Measurements from ENCODE around the gene LMNA.

The LMNA gene

DNA sequence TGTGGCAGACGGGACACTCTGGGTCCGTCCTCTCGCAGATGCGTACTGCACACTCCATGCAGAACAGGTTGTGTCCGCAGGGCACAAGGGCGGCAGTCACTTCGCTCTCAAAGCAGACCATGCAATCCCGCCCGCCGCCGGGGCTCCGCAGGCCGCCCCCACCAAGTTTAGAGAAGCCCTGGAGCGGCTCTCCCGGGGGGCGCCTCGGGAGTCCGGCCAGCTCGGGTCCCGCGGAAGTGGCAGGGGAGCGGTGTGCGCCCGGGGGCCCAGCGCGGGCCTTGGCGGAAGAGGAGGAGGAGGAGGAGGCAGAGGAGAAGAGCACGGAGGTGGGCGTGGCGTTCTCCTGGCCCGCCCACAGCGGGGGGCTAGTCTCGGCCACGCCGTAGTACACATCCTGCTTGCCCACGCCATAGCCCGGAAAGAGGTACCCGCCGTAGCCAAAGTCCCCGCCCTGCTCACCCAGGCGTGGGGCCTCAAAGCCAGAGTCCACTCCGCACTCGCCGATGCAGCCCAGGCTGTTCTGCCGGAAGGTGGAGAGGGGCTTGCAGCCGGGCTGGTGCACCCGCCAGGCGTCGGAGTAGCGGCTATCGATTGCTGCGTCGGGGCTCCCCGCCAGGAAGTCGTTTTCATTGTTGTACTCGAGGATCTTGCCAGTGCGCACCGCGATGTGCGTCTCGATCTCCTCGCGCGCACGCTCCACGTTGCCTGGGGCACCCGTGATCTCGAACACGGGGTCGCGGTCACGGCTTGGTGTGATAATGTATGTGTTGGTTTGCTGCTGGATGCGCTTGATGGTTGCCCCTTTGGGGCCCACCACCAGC, 37.7 kb upstream of the LMNA start:
- Histone ChIP-seq H3K27me3 (ENCODE audit: insufficient read depth, low read length) (no peaks in the 10 kb centered on the region), H2AFZ (ENCODE audit: low read depth, low read length) (no peak overlapping the region), H3K9me3 (ENCODE audit: low read length) (no peaks in the 10 kb centered on the region), H3K4me3 (ENCODE audit: low read length) (no peak overlapping the region), H3K4me1 (ENCODE audit: insufficient read depth, low read length) (peaks cover 58% of the 10 kb centered on the region), H3K36me3 (ENCODE audit: insufficient read depth, low read length) (peaks cover 63% of the 10 kb centered on the region)

GRCh38 chr1:156077430-156077760, 37.1 kb upstream of the LMNA start:
- peaks cover 58% of the 10 kb centered on the region for H3K4me1 ChIP-seq (ENCODE audit: insufficient read depth, low read length)
- no peak overlapping the region for H2AFZ ChIP-seq (ENCODE audit: low read depth, low read length)
- no peaks in the 10 kb centered on the region for H3K9me3 ChIP-seq (ENCODE audit: low read length)
- no peak overlapping the region for H3K4me3 ChIP-seq (ENCODE audit: low read length)
- H3K27me3 ChIP-seq (ENCODE audit: insufficient read depth, low read length) = no peaks in the 10 kb centered on the region
- H3K36me3 ChIP-seq (ENCODE audit: insufficient read depth, low read length) = peaks cover 62% of the 10 kb centered on the region

- no peak overlapping the region for H2AFZ ChIP-seq (ENCODE audit: low read depth, low read length)
- peak overlapping the region; percentile 43 for H3K4me3 ChIP-seq (ENCODE audit: low read length)
- H3K27me3 ChIP-seq (ENCODE audit: insufficient read depth, low read length) = no peaks in the 10 kb centered on the region
- peaks cover 53% of the 10 kb centered on the region for H3K36me3 ChIP-seq (ENCODE audit: insufficient read depth, low read length)
- peaks cover 57% of the 10 kb centered on the region for H3K4me1 ChIP-seq (ENCODE audit: insufficient read depth, low read length)
- no peaks in the 10 kb centered on the region for H3K9me3 ChIP-seq (ENCODE audit: low read length)
Measured at GRCh38 chr1:156078728-156079127, 35.8 kb upstream of the LMNA start.

- Histone ChIP-seq H3K4me1 (ENCODE audit: insufficient read depth, low read length) (peaks cover 57% of the 10 kb centered on the region), H3K36me3 (ENCODE audit: insufficient read depth, low read length) (peaks cover 48% of the 10 kb centered on the region), H3K4me3 (ENCODE audit: low read length) (peak overlapping the region; percentile 98), H3K27me3 (ENCODE audit: insufficient read depth, low read length) (no peaks in the 10 kb centered on the region), H3K9me3 (ENCODE audit: low read length) (no peaks in the 10 kb centered on the region), H2AFZ (ENCODE audit: low read depth, low read length) (no peak overlapping the region)
Measured at GRCh38 chr1:156079762-156080161, 34.7 kb upstream of the LMNA start.

- H2AFZ ChIP-seq (ENCODE audit: low read depth, low read length) = no peak overlapping the region
- H3K9me3 ChIP-seq (ENCODE audit: low read length) = no peaks in the 10 kb centered on the region
- H3K36me3 ChIP-seq (ENCODE audit: insufficient read depth, low read length) = peaks cover 45% of the 10 kb centered on the region
- H3K4me3 ChIP-seq (ENCODE audit: low read length) = peak overlapping the region; percentile 98
- no peaks in the 10 kb centered on the region for H3K27me3 ChIP-seq (ENCODE audit: insufficient read depth, low read length)
- peaks cover 57% of the 10 kb centered on the region for H3K4me1 ChIP-seq (ENCODE audit: insufficient read depth, low read length)
Measured at GRCh38 chr1:156080241-156080862, 34.2 kb upstream of the LMNA start.

GRCh38 chr1:156080863-156081179, 33.7 kb upstream of the LMNA start:
- H3K9me3 ChIP-seq (ENCODE audit: low read length) = no peaks in the 10 kb centered on the region
- H3K4me3 ChIP-seq (ENCODE audit: low read length) = peak overlapping the region; percentile 98
- H3K4me1 ChIP-seq (ENCODE audit: insufficient read depth, low read length) = peaks cover 56% of the 10 kb centered on the region
- H3K36me3 ChIP-seq (ENCODE audit: insufficient read depth, low read length) = peaks cover 40% of the 10 kb centered on the region
- no peaks in the 10 kb centered on the region for H3K27me3 ChIP-seq (ENCODE audit: insufficient read depth, low read length)
- no peak overlapping the region for H2AFZ ChIP-seq (ENCODE audit: low read depth, low read length)

- Histone ChIP-seq H3K36me3 (ENCODE audit: insufficient read depth, low read length) (peaks cover 35% of the 10 kb centered on the region), H3K27me3 (ENCODE audit: insufficient read depth, low read length) (no peaks in the 10 kb centered on the region), H2AFZ (ENCODE audit: low read depth, low read length) (no peak overlapping the region), H3K9me3 (ENCODE audit: low read length) (no peaks in the 10 kb centered on the region), H3K4me3 (ENCODE audit: low read length) (peak overlapping the region; percentile 98), H3K4me1 (ENCODE audit: insufficient read depth, low read length) (peaks cover 56% of the 10 kb centered on the region)
Measured at GRCh38 chr1:156081180-156081916, 33.2 kb upstream of the LMNA start.

DNA sequence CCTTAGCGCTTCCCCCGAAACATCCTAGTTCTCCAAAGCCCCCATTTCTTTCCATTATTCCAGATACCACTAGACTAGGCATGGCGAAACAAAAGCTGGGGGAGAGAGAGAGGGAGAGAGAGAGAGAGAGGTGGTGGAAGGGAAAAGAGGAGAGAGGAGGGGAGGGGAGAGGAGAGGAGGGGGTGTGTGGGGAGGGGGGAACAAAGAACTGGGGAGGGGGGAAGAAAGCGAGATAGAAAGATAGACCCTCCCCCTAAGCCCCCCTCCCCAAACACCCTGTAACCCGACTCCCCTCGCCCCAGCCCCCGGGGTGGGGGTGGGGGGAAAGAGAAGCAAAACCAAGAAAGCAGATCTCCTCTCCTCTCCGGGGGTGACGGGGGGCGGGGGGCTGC, 32.6 kb upstream of the LMNA start:
- Histone ChIP-seq H3K36me3 (ENCODE audit: insufficient read depth, low read length) (peaks cover 30% of the 10 kb centered on the region), H3K4me1 (ENCODE audit: insufficient read depth, low read length) (peaks cover 57% of the 10 kb centered on the region), H2AFZ (ENCODE audit: low read depth, low read length) (no peak overlapping the region), H3K9me3 (ENCODE audit: low read length) (no peaks in the 10 kb centered on the region), H3K27me3 (ENCODE audit: insufficient read depth, low read length) (no peaks in the 10 kb centered on the region), H3K4me3 (ENCODE audit: low read length) (peak overlapping the region; percentile 98)

GRCh38 chr1:156082309-156083091, 32.0 kb upstream of the LMNA start, which contains the start of gene MEX3A:
Gene MEX3A, minus strand, starts transcription at chr1:156082465. Its CDS starts 467 bp downstream, at chr1:156081998.
- Histone ChIP-seq H3K36me3 (ENCODE audit: insufficient read depth, low read length) (peaks cover 24% of the 10 kb centered on the region), H3K27me3 (ENCODE audit: insufficient read depth, low read length) (no peaks in the 10 kb centered on the region), H3K4me3 (ENCODE audit: low read length) (peak within 1 kb of the TSS; percentile 98), H3K9me3 (ENCODE audit: low read length) (no peaks in the 10 kb centered on the region), H3K4me1 (ENCODE audit: insufficient read depth, low read length) (peaks cover 55% of the 10 kb centered on the region), H2AFZ (ENCODE audit: low read depth, low read length) (no peak within 1 kb of the TSS)

DNA sequence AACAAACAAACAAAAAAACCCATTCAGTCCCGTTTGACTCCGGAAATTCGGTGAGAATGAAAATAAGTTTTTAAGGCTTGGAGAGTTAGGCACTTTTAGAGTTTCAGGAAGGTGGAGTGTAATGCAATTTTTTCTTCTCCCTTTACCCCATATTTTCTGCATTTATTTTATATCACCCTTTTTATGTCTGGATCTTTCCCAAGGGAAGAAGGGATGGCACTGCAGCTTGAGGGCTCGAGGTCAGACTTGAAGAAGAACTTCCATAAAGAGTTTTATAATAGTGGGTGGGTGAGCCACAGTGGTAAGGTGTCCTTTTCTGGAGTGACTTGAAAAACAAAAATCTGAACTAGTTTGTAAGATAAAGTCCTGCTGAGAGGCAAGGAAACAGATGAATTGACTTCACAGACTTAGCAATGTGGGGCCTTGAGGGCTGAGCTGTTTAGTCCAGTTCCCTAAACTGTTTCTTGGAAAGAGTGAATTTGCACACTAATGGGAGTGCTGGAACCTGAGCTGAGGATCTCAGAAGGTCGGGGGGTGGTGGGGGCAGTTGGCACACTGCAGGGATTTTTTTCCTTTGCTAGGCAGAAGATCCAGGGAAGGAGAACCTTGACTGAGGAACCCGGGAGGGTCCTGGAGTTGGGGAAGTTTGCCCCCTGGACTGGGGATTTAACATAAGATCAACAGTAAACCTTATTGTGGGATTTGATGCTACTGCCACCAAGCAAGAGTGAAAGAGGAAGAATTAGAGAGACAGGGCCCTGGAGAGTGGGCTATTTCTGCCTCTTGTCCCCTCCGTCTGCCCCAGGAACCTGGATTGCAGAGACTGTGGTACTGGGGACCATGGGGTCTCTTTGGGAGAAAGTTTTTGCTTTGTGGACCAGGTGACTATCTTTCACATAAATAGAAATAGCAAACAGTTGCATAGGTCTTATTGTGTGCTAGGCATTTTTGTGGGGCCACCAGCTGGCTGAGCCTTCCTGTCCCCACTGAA, 30.4 kb upstream of the LMNA start:
- Histone ChIP-seq H3K9me3 (ENCODE audit: low read length) (no peaks in the 10 kb centered on the region), H2AFZ (ENCODE audit: low read depth, low read length) (no peak overlapping the region), H3K36me3 (ENCODE audit: insufficient read depth, low read length) (peaks cover 11% of the 10 kb centered on the region), H3K4me3 (ENCODE audit: low read length) (peak overlapping the region; percentile 98), H3K4me1 (ENCODE audit: insufficient read depth, low read length) (peaks cover 42% of the 10 kb centered on the region), H3K27me3 (ENCODE audit: insufficient read depth, low read length) (no peaks in the 10 kb centered on the region)

DNA sequence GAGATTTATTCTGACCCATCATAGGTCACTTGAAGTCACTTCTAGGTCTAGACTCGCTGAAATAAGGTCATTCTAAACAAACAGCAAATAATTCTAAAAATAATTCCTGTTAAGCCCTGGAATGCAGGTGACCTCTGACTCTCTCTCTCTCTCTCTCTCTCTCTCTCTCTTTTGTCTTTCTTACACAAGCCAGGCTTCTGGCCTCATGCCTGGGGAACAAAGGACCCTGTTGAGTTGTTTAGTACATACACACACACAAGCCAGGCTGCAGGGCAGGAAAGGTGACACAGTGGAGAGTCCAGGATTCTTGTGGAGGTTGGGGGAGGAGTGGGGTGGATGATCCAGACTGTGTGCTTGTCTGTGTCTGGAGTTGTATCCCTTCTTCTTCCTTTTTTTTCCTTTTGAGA, 28.3 kb upstream of the LMNA start:
- Histone ChIP-seq H2AFZ (ENCODE audit: low read depth, low read length) (no peak overlapping the region), H3K4me1 (ENCODE audit: insufficient read depth, low read length) (peaks cover 42% of the 10 kb centered on the region), H3K36me3 (ENCODE audit: insufficient read depth, low read length) (peaks cover 14% of the 10 kb centered on the region), H3K27me3 (ENCODE audit: insufficient read depth, low read length) (no peaks in the 10 kb centered on the region), H3K4me3 (ENCODE audit: low read length) (no peak overlapping the region), H3K9me3 (ENCODE audit: low read length) (no peaks in the 10 kb centered on the region)

DNA sequence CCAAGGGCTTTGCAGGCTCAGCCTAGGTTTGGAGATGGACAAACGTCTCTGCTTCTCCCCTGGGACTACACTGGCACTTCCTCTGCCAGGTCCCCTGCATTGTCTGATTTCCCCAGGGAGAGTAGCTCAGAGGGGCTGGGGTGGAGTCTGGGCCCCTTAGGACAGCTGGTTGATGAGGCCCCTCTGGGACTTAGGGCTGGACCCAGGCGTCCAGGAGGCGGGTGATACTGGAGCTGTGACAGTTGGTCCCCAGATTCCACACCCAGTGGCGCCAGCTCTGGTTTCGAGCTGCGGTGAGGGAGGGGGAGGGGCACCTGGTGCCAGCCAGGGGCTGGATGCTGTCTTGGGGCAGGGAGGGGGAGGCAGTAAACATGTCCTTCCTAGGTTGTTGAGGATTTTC, 24.8 kb upstream of the LMNA start:
- Histone ChIP-seq H3K4me1 (ENCODE audit: insufficient read depth, low read length) (peaks cover 32% of the 10 kb centered on the region), H3K4me3 (ENCODE audit: low read length) (no peak overlapping the region), H3K9me3 (ENCODE audit: low read length) (no peaks in the 10 kb centered on the region), H3K27me3 (ENCODE audit: insufficient read depth, low read length) (no peaks in the 10 kb centered on the region), H3K36me3 (ENCODE audit: insufficient read depth, low read length) (peaks cover 37% of the 10 kb centered on the region), H2AFZ (ENCODE audit: low read depth, low read length) (no peak overlapping the region)
